BLaER1 treated with 17β-estradiol and CSF1 and Interleukin-3, amounts not matched to agents 10 nM and 100 nM (cell line): ENCODE data around the gene ATXN7L1.
"Not testable (repeated sequence)": the region's sequence is repeated elsewhere in the genome, so short reads cannot be mapped to it uniquely, and the experiment has no call there.

Experiments
- H3K27ac ChIP-seq, 11 experiments: shearing (Covaris generic); formaldehyde crosslinking; 2 replicates each; pipeline ENCODE4 v1.8.1; 2022
- H3K27me3 ChIP-seq, 11 experiments: shearing (Covaris generic); formaldehyde crosslinking; 2 replicates each; pipeline ENCODE4 v1.8.1; 2022
- H3K36me3 ChIP-seq, 11 experiments: shearing (Covaris generic); formaldehyde crosslinking; 2 replicates each; pipeline ENCODE4 v1.8.1; 2022
- H3K4me1 ChIP-seq, 10 experiments: shearing (Covaris generic); formaldehyde crosslinking; 2 replicates each; pipeline ENCODE4 v1.8.1; 2022
- H3K4me2 ChIP-seq, 11 experiments: shearing (Covaris generic); formaldehyde crosslinking; 2 replicates each; pipeline ENCODE4 v1.8.1; 2022
- H3K4me3 ChIP-seq, 10 experiments: shearing (Covaris generic); formaldehyde crosslinking; 2 replicates each; pipeline ENCODE4 v1.8.1; 2022
- H3K9ac ChIP-seq, 11 experiments: shearing (Covaris generic); formaldehyde crosslinking; 2 replicates each; pipeline ENCODE4 v1.8.1; 2022
- H3K9me3 ChIP-seq, 11 experiments: shearing (Covaris generic); formaldehyde crosslinking; replicated peaks in 1 of 11; 2 replicates each; pipeline ENCODE4 v1.8.1; 2022
- H4K20me1 ChIP-seq, 11 experiments: shearing (Covaris generic); formaldehyde crosslinking; 2 replicates each; pipeline ENCODE4 v1.8.1; 2022
- Cebpa-rat ChIP-seq, 11 experiments: shearing (Covaris generic); IDR thresholded peaks; 2 replicates each; pipeline ENCODE4 v1.8.1; 2022

Gene ATXN7L1

GRCh38 chr7:105611856-105612775, 264.3 kb downstream of the ATXN7L1 start:
- Histone ChIP-seq H3K9me3 (no peaks in the 10 kb centered on the region), H3K9ac (no peak overlapping the region), H3K4me1 (no peaks in the 10 kb centered on the region), H3K4me3 (no peak overlapping the region), H4K20me1 (peaks cover 0 to 7% (median 0%) of the 10 kb centered on the region in 11 experiments; a peak in 3 of 22 replicates), H3K27me3 (no peaks in the 10 kb centered on the region), H3K27ac (no peak overlapping the region), H3K36me3 (peaks cover 0 to 55% (median 39%) of the 10 kb centered on the region in 11 experiments; a peak in 16 of 22 replicates), H3K4me2 (no peak overlapping the region)
- TF ChIP-seq Cebpa-rat (IDR thresholded peaks at IDR 0.05) = no peak

DNA sequence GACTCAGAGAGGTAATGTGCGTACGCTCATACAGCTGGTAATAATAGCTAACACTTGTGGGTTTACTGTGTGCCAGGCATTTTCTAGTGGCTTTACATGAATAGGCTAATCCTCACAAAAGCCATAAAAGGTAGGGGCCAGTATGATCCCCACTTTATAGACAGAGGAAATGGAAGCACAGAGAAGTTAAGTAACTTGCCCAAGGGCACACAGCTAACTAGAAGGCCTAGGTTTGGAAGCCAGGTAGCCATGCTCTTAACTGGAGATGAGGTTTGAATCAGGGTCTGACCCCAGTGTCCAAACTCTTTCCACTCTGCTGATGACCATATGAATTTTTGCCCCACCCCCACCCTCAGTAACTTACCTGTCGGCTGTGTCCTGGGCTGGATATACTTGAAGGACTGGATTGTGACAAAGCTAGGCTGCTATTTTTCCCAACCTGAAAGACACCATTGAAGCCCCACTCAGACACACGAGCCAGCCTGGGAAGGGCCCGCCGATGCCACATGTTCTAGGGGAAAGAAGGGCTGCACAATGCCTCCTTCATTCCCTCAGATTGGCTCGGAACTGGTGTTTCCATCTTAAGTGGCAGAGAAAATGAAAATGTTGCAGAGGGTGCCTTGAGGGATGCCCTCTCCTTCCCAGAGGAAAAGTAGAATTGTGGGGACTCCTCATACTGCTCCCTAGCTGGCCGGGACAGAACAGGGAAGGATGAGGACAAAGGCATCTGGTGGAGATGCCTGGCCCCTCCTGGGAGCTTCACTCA, 266.1 kb downstream of the ATXN7L1 start:
- H3K4me2 ChIP-seq = no peak overlapping the region
- no peak overlapping the region for H3K27ac ChIP-seq
- no peak overlapping the region for H3K9ac ChIP-seq
- H3K4me1 ChIP-seq = no peaks in the 10 kb centered on the region
- H3K4me3 ChIP-seq = no peak overlapping the region
- H3K36me3 ChIP-seq = peaks cover 0 to 37% (median 25%) of the 10 kb centered on the region in 11 experiments; a peak in 14 of 22 replicates
- H3K27me3 ChIP-seq = no peaks in the 10 kb centered on the region
- H3K9me3 ChIP-seq = no peaks in the 10 kb centered on the region
- peaks cover 0 to 7% (median 0%) of the 10 kb centered on the region in 11 experiments; a peak in 3 of 22 replicates for H4K20me1 ChIP-seq
- no peak for TF ChIP-seq Cebpa-rat (IDR thresholded peaks at IDR 0.05)

DNA sequence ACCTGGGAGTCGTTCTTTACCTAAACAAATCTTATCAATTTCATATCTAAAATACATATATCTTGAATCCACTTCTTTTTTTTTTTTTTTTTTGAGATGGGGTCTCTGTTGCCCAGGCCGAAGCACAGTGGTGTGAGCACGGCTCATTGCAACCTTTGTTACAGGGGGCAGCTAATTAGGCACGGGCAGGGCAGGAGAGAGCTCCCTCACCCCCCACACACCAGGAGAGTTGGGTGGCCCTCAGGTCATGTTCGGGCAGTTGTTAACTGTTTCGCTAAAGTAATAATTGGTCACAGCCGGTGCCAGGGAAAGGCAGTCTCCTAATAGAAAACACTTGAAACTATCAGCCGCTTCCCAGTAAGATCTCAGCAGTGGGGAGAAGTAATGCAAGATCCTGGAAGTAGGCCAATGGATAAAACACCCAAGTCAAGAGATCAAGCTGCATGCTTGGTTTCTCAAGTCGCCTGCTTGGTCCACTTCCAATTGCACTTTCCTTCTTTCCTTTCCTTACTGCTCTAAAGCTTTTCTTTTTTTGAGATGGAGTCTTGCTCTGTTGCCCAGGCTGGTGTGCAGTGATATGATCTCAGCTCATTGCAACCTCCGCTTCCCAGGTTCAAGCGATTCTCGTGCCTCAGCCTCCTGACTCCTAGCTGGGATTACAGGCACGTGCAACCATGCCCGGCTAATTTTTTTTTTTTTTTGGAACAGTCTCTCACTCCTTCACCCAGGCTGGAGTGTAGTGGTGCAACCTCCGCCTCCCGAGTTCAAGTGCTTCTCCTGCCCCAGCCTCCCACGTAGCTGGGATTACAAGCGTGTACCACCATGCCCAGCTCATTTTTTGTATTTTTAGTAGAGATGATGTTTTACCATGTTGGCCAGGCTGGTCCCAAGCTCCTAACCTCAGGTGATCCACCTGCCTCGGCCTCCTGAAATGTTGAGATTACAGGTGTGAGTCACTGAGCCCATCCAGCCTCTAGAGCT, 273.8 kb downstream of the ATXN7L1 start:
- Histone ChIP-seq H3K9ac (no peak overlapping the region), H3K36me3 (no peaks in the 10 kb centered on the region), H3K4me2 (no peak overlapping the region), H3K9me3 (no peaks in the 10 kb centered on the region), H3K4me3 (no peak overlapping the region), H3K27me3 (no peaks in the 10 kb centered on the region), H3K4me1 (no peaks in the 10 kb centered on the region), H3K27ac (no peak overlapping the region), H4K20me1 (no peaks in the 10 kb centered on the region)
- no peak for TF ChIP-seq Cebpa-rat (IDR thresholded peaks at IDR 0.05)

- H4K20me1 ChIP-seq = no peaks in the 10 kb centered on the region
- H3K27me3 ChIP-seq = no peaks in the 10 kb centered on the region
- no peak overlapping the region for H3K4me2 ChIP-seq
- H3K9ac ChIP-seq = no peak overlapping the region
- no peaks in the 10 kb centered on the region for H3K36me3 ChIP-seq
- no peaks in the 10 kb centered on the region for H3K9me3 ChIP-seq
- TF ChIP-seq Cebpa-rat (IDR thresholded peaks at IDR 0.05) = no peak
- H3K27ac ChIP-seq = no peak overlapping the region
- no peak overlapping the region for H3K4me3 ChIP-seq
- no peaks in the 10 kb centered on the region for H3K4me1 ChIP-seq
These were observed 275.5 kb downstream of the ATXN7L1 start for GRCh38 chr7:105600720-105601550.

- Histone ChIP-seq H3K4me2 (no peak overlapping the region), H3K4me3 (no peak overlapping the region), H3K36me3 (no peaks in the 10 kb centered on the region), H4K20me1 (no peaks in the 10 kb centered on the region), H3K27me3 (no peaks in the 10 kb centered on the region), H3K9me3 (no peaks in the 10 kb centered on the region), H3K4me1 (no peaks in the 10 kb centered on the region), H3K9ac (no peak overlapping the region), H3K27ac (no peak overlapping the region)
- TF ChIP-seq Cebpa-rat (IDR thresholded peaks at IDR 0.05) = no peak
These were observed 276.8 kb downstream of the ATXN7L1 start for GRCh38 chr7:105599551-105599950.

GRCh38 chr7:105599080-105599479, 277.3 kb downstream of the ATXN7L1 start:
- not testable (repeated sequence) for H3K9ac ChIP-seq, H4K20me1 ChIP-seq, H3K27ac ChIP-seq, H3K9me3 ChIP-seq, H3K4me1 ChIP-seq, H3K4me3 ChIP-seq, H3K36me3 ChIP-seq, H3K27me3 ChIP-seq, H3K4me2 ChIP-seq

DNA sequence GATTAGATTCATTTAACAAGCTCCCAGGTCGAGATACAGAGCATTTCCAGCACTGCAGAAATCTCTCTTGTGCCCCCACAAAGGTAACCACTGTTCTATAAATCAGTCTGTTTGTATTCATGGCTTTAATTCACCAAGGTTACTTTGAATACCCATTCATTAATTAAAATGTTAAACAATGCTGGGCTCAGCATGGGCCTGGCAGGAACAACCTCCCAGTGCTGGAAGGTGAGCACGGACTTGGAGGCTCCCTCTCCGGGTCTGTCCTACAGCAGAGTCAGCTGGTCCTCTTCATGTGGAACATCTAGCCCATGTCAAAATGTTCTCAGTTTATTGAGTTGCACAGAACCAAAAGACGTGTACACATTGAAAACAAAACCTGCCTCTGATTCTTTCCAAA, 279.5 kb downstream of the ATXN7L1 start:
- Histone ChIP-seq H3K4me3 (no peak overlapping the region), H3K9me3 (no peaks in the 10 kb centered on the region), H3K4me1 (no peaks in the 10 kb centered on the region), H4K20me1 (no peaks in the 10 kb centered on the region), H3K9ac (no peak overlapping the region), H3K36me3 (no peaks in the 10 kb centered on the region), H3K27me3 (no peaks in the 10 kb centered on the region), H3K4me2 (no peak overlapping the region), H3K27ac (no peak overlapping the region)
- no peak for TF ChIP-seq Cebpa-rat (IDR thresholded peaks at IDR 0.05)

DNA sequence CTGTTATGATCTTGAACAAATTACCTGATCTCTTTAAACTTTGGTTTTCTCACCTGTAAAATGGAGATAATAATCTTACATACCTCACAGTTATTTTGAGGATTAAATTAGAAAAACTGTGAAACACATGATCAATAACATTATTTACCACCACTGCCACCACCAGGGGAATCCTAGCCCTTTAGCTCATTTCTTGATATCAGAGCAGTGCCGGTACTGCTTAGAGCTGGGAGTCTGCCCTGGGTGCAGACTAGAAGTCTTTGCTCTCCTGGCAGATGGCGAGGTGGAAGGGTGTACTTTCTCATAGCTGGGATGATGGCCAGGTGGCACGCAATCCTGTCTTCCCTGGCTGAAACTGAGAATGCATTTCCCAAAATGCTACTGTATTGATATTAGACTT, 282.4 kb downstream of the ATXN7L1 start:
- H4K20me1 ChIP-seq = no peaks in the 10 kb centered on the region
- peaks cover 0 to 4% (median 3%) of the 10 kb centered on the region in 10 experiments; a peak in 11 of 20 replicates for H3K4me1 ChIP-seq
- no peak overlapping the region for H3K4me3 ChIP-seq
- H3K4me2 ChIP-seq = no peak overlapping the region
- H3K27me3 ChIP-seq = no peaks in the 10 kb centered on the region
- no peaks in the 10 kb centered on the region for H3K9me3 ChIP-seq
- no peaks in the 10 kb centered on the region for H3K36me3 ChIP-seq
- TF ChIP-seq Cebpa-rat (IDR thresholded peaks at IDR 0.05) = no peak
- no peak overlapping the region for H3K9ac ChIP-seq
- no peak overlapping the region for H3K27ac ChIP-seq
